Memory B cell (primary cell): Measurements from ENCODE around the gene CNOT11.
"Not testable (repeated sequence)": the region's sequence is repeated elsewhere in the genome, so short reads cannot be mapped to it uniquely, and the experiment has no call there.

Experiments used
- ATAC-seq: fragments of 150-1000 bp; cut with Tn5 transposase; 2 replicates; pipeline ENCODE4 v1.10.0; 2021; ENCODE audit warnings: low read depth, mild to moderate bottlenecking, moderate library complexity
- DNase-seq, 2 donors: peaks; one replicate each; pipeline ENCODE4 v3.0.0; 2022; ENCODE audit warnings: low spot score in 2 of 2
- H3K27ac Mint-ChIP-seq: one replicate; pipeline ENCODE4 v1.8.0; 2022; ENCODE audit warnings: mild to moderate bottlenecking, moderate library complexity, mixed read lengths
- H3K27me3 Mint-ChIP-seq: one replicate; pipeline ENCODE4 v1.8.0; 2022; ENCODE audit warnings: mixed read lengths
- H3K36me3 Mint-ChIP-seq: one replicate; pipeline ENCODE4 v1.8.0; 2022; ENCODE audit warnings: mild to moderate bottlenecking, mixed read lengths
- H3K4me1 Mint-ChIP-seq: one replicate; pipeline ENCODE4 v1.8.0; 2022; ENCODE audit warnings: mixed read lengths
- H3K4me3 Mint-ChIP-seq: one replicate; pipeline ENCODE4 v1.8.0; 2022; ENCODE audit warnings: mild to moderate bottlenecking, moderate library complexity, mixed read lengths
- H3K9me3 Mint-ChIP-seq: one replicate; pipeline ENCODE4 v1.8.0; 2022; ENCODE audit warnings: mixed read lengths

CNOT11 gene

GRCh38 chr2:101237944-101238343 is 14.7 kb upstream of the CNOT11 start:
- DNase-seq, H3K4me1 Mint-ChIP-seq, ATAC-seq, H3K27me3 Mint-ChIP-seq, H3K4me3 Mint-ChIP-seq, H3K27ac Mint-ChIP-seq, H3K36me3 Mint-ChIP-seq, H3K9me3 Mint-ChIP-seq: not testable (repeated sequence)

- no peak overlapping the region for H3K27ac Mint-ChIP-seq
- H3K4me1 Mint-ChIP-seq = peaks cover 5% of the 10 kb centered on the region
- H3K9me3 Mint-ChIP-seq = peaks cover 3% of the 10 kb centered on the region
- no peak for ATAC-seq
- DNase-seq = no peak
- H3K4me3 Mint-ChIP-seq = no peak overlapping the region
- H3K27me3 Mint-ChIP-seq = no peaks in the 10 kb centered on the region
- peaks cover 2% of the 10 kb centered on the region for H3K36me3 Mint-ChIP-seq
Observed at GRCh38 chr2:101238930-101239759, 13.5 kb upstream of the CNOT11 start.

- H3K27me3 Mint-ChIP-seq, H3K4me3 Mint-ChIP-seq, H3K27ac Mint-ChIP-seq, H3K9me3 Mint-ChIP-seq, DNase-seq, H3K36me3 Mint-ChIP-seq, ATAC-seq, H3K4me1 Mint-ChIP-seq: not testable (repeated sequence)
Observed at GRCh38 chr2:101239760-101240118, 12.9 kb upstream of the CNOT11 start.

- not testable (repeated sequence) for H3K4me1 Mint-ChIP-seq, H3K4me3 Mint-ChIP-seq, H3K9me3 Mint-ChIP-seq, H3K36me3 Mint-ChIP-seq, DNase-seq, ATAC-seq, H3K27ac Mint-ChIP-seq, H3K27me3 Mint-ChIP-seq
Observed at GRCh38 chr2:101240694-101241093, 12.0 kb upstream of the CNOT11 start.

GRCh38 chr2:101241158-101241557 is 11.5 kb upstream of the CNOT11 start:
- H3K9me3 Mint-ChIP-seq = no peaks in the 10 kb centered on the region
- no peak for DNase-seq
- H3K27me3 Mint-ChIP-seq = no peaks in the 10 kb centered on the region
- no peak overlapping the region for H3K27ac Mint-ChIP-seq
- peaks cover 4% of the 10 kb centered on the region for H3K4me1 Mint-ChIP-seq
- no peaks in the 10 kb centered on the region for H3K36me3 Mint-ChIP-seq
- no peak for ATAC-seq
- H3K4me3 Mint-ChIP-seq = no peak overlapping the region

- H3K36me3 Mint-ChIP-seq, ATAC-seq: not testable (repeated sequence)
Observed at GRCh38 chr2:101244373-101244772, 8.3 kb upstream of the CNOT11 start.

GRCh38 chr2:101244899-101245298 is 7.8 kb upstream of the CNOT11 start:
- not testable (repeated sequence) for H3K27ac Mint-ChIP-seq, H3K4me3 Mint-ChIP-seq, H3K36me3 Mint-ChIP-seq, ATAC-seq, H3K9me3 Mint-ChIP-seq, H3K27me3 Mint-ChIP-seq, H3K4me1 Mint-ChIP-seq, DNase-seq

More at GRCh38 chr2:101244373-101244772, 8.3 kb upstream of the CNOT11 start:
- not testable (repeated sequence) for H3K4me1 Mint-ChIP-seq, H3K27me3 Mint-ChIP-seq, H3K27ac Mint-ChIP-seq, H3K9me3 Mint-ChIP-seq, DNase-seq, H3K4me3 Mint-ChIP-seq

GRCh38 chr2:101245468-101245867 is 7.2 kb upstream of the CNOT11 start:
- not testable (repeated sequence) for H3K4me1 Mint-ChIP-seq, H3K4me3 Mint-ChIP-seq, H3K27ac Mint-ChIP-seq, H3K36me3 Mint-ChIP-seq, DNase-seq, ATAC-seq, H3K9me3 Mint-ChIP-seq, H3K27me3 Mint-ChIP-seq

- H3K4me1 Mint-ChIP-seq, ATAC-seq, H3K4me3 Mint-ChIP-seq, H3K27ac Mint-ChIP-seq, DNase-seq, H3K9me3 Mint-ChIP-seq, H3K27me3 Mint-ChIP-seq, H3K36me3 Mint-ChIP-seq: not testable (repeated sequence)
Observed at GRCh38 chr2:101248756-101249155, 3.9 kb upstream of the CNOT11 start.

- no peaks in the 10 kb centered on the region for H3K9me3 Mint-ChIP-seq
- ATAC-seq (no peak), DNase-seq (no peak)
- no peak overlapping the region for H3K27ac Mint-ChIP-seq
- no peaks in the 10 kb centered on the region for H3K36me3 Mint-ChIP-seq
- no peak overlapping the region for H3K4me3 Mint-ChIP-seq
- H3K27me3 Mint-ChIP-seq = no peaks in the 10 kb centered on the region
- peaks cover 12% of the 10 kb centered on the region for H3K4me1 Mint-ChIP-seq
Observed at GRCh38 chr2:101249826-101250225, 2.9 kb upstream of the CNOT11 start.

GRCh38 chr2:101251246-101251781 is 1.4 kb upstream of the CNOT11 start:
- not testable (repeated sequence) for DNase-seq, H3K36me3 Mint-ChIP-seq, H3K27ac Mint-ChIP-seq, H3K9me3 Mint-ChIP-seq, ATAC-seq, H3K27me3 Mint-ChIP-seq
- H3K4me1 Mint-ChIP-seq = peaks cover 21% of the 10 kb centered on the region
- H3K4me3 Mint-ChIP-seq = peak overlapping the region; percentile 6

GRCh38 chr2:101251844-101252407 is 760 bp upstream of the CNOT11 start:
- Mint-ChIP-seq H3K4me3 (peak overlapping the region; percentile 96), H3K36me3 (peaks cover 5% of the 10 kb centered on the region), H3K27me3 (no peaks in the 10 kb centered on the region), H3K27ac (peak overlapping the region; percentile 93), H3K4me1 (peaks cover 22% of the 10 kb centered on the region), H3K9me3 (no peaks in the 10 kb centered on the region)
- ATAC-seq (peak; percentile 28), DNase-seq (peak in 1 of 2 donors; percentile 14)

GRCh38 chr2:101253013-101253702 is 472 bp downstream of the CNOT11 start:
- Mint-ChIP-seq H3K27me3 (no peaks in the 10 kb centered on the region), H3K27ac (peak overlapping the region; percentile 93), H3K9me3 (no peaks in the 10 kb centered on the region), H3K4me1 (peaks cover 22% of the 10 kb centered on the region), H3K4me3 (peak overlapping the region; percentile 96), H3K36me3 (peaks cover 5% of the 10 kb centered on the region)
- ATAC-seq (peak; percentile 69), DNase-seq (no peak)
